Brain microvascular endothelial cell (primary cell): ENCODE results near the gene SLC26A8.

ENCODE experiments used
- DNase-seq: peaks from one replicate; pipeline ENCODE4 v3.0.0-alpha.2; 2020
- H3K27ac ChIP-seq: fragments of 250-450 bp; sonication (Bioruptor Pico); 2 replicates; pipeline ENCODE4 v1.5.1; 2020; ENCODE audit warnings: mild to moderate bottlenecking, moderate library complexity
- H3K27me3 ChIP-seq: fragments of 250-450 bp; sonication (Bioruptor Pico); replicated peaks from 2 replicates; pipeline ENCODE4 v1.5.1; 2020; ENCODE audit warnings: mild to moderate bottlenecking
- H3K36me3 ChIP-seq: fragments of 250-450 bp; sonication (Bioruptor Pico); replicated peaks from 2 replicates; pipeline ENCODE4 v1.5.1; 2020; ENCODE audit warnings: mild to moderate bottlenecking
- H3K4me3 ChIP-seq: 2 replicates; pipeline ENCODE4 v1.5.1; 2011; ENCODE audit warnings: low read depth, mild to moderate bottlenecking, control low read depth, low read length, moderate library complexity
- CTCF ChIP-seq: IDR thresholded peaks from 2 replicates; pipeline ENCODE4 v1.5.1; 2011; ENCODE audit warnings: low read depth, mild to moderate bottlenecking, moderate library complexity, low read length, control low read depth, inconsistent platforms; ENCODE audit errors: missing control alignments
- in situ Hi-C: cut with HindIII; loops from 2 replicates; pipeline ENCODE4 v1.10.0; 2017; ENCODE audit warnings: low sequenced_read_pairs, low pct_ligation_motif_present

SLC26A8 gene

DNA sequence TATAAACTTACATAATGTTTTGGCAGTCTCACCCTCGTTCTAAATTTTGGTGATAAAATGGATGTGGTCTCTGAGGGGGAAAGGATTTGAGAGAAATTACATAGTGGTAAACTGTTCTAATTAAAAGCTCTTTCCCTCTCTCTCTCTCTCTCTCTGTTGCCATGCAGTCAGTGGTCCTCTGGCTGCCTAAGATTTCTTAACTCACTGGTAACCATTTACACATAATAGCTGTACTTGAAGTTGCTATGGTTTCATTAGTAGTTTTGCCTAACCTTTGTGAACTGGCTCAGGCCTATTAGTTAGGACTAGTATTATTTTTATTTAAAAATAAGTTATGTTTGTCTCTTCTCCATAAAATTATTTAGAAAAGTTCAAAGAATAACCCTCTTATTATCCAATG lies 45.1 kb upstream of the SLC26A8 start:
- Histone ChIP-seq H3K36me3 (no peaks in the 10 kb centered on the region), H3K27ac (no peak overlapping the region), H3K4me3 (no peak overlapping the region), H3K27me3 (no peaks in the 10 kb centered on the region)
- DNase-seq: no peak
- TF ChIP-seq CTCF: no peak
- in situ Hi-C loops: no loop called here

- TF ChIP-seq CTCF: no peak
- Histone ChIP-seq H3K27ac (no peak overlapping the region), H3K4me3 (no peak overlapping the region), H3K27me3 (no peaks in the 10 kb centered on the region), H3K36me3 (no peaks in the 10 kb centered on the region)
- in situ Hi-C loops: no loop called here
- DNase-seq: no peak
Measured at GRCh38 chr6:36068586-36068985, 44.1 kb upstream of the SLC26A8 start.

- no peaks in the 10 kb centered on the region for H3K36me3 ChIP-seq
- no peak for TF ChIP-seq CTCF
- no peak for DNase-seq
- H3K27ac ChIP-seq: no peak overlapping the region
- in situ Hi-C loops: no loop called here
- no peak overlapping the region for H3K4me3 ChIP-seq
- H3K27me3 ChIP-seq: no peaks in the 10 kb centered on the region
Measured at GRCh38 chr6:36068012-36068392, 43.6 kb upstream of the SLC26A8 start.

DNA sequence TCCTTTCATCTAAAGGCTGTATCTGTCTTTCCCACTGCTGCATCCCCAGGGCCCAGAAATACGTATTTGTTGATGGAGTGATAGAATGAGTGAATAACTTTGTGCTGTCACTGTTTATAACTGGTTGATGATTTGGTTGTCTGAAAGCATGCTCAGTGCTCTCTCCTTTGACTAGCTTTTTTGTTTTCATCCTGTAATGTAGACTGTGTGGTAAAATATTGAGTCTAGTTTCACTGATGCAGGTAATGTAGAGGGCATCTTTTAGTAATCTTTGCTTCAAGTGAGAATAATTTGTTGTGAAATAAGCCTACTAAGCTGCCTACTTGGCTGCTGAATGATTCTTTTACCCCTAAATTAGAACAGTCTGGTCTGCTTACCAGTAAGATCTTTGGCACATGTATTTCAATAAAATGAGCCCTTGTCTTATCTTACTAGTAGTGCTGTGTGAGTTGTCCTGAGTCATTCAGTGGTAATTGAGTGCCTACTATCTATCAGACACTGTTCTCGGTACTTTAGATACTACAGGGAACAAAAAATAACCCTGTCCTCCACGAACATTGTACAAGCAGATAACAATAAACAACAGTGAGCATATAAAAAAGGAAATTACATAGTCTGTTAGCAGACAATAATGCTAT lies 43.1 kb upstream of the SLC26A8 start:
- H3K36me3 ChIP-seq: no peaks in the 10 kb centered on the region
- no peak overlapping the region for H3K27ac ChIP-seq
- H3K27me3 ChIP-seq: no peaks in the 10 kb centered on the region
- peak; percentile 25 for DNase-seq
- TF ChIP-seq CTCF: no peak
- in situ Hi-C loops: no loop called here
- no peak overlapping the region for H3K4me3 ChIP-seq

GRCh38 chr6:36066817-36067216 lies 42.4 kb upstream of the SLC26A8 start:
- no peak for TF ChIP-seq CTCF
- no peaks in the 10 kb centered on the region for H3K27me3 ChIP-seq
- no peaks in the 10 kb centered on the region for H3K36me3 ChIP-seq
- DNase-seq: no peak
- H3K4me3 ChIP-seq: no peak overlapping the region
- in situ Hi-C loops: no loop called here
- no peak overlapping the region for H3K27ac ChIP-seq

GRCh38 chr6:36065916-36066315 lies 41.5 kb upstream of the SLC26A8 start:
- no peak for TF ChIP-seq CTCF
- in situ Hi-C loops: no loop called here
- Histone ChIP-seq H3K36me3 (no peaks in the 10 kb centered on the region), H3K27ac (no peak overlapping the region), H3K27me3 (no peaks in the 10 kb centered on the region), H3K4me3 (no peak overlapping the region)
- DNase-seq: no peak
